A549 (cell line): ENCODE measurements around the gene ISL1. TPM values are rescaled to one million over a fixed set of nuclear protein-coding genes. Genes with fewer than 3 reads are reported as not detected.

Experiments
- ATAC-seq, 2 experiments: fragments of 200-7000 bp in 1 of 2; fragments of >200 bp in 1 of 2; cut with Nextera tagmentation in 1 of 2; cut with Tn5 transposase in 1 of 2; 3 replicates each; pipeline versions ENCODE4 v1.8.0 to v1.9.1; 2018 to 2020; ENCODE audit warnings: mild to moderate bottlenecking in 1 of 2, moderate library complexity in 1 of 2
- CTCF ChIA-PET: fragments of 300-600 bp; sonication (Branson Sonifier 250); formaldehyde crosslinking; extraction: SDS; loops from one replicate; lab custom pipeline; 2021; ENCODE audit warnings: antibody characterized with exemption, inconsistent platforms; lab: Yijun Ruan, JAX
- POLR2A ChIA-PET: fragments of 350-600 bp; formaldehyde crosslinking; extraction: SDS; loops from one replicate; lab custom pipeline; 2021; ENCODE audit warnings: antibody characterized with exemption, inconsistent platforms; lab: Yijun Ruan, JAX
- DNase-seq, 2 experiments: peaks; one replicate each; pipeline versions ENCODE4 v3.0.0 to v3.0.0-alpha.2; 2011 to 2016; ENCODE audit warnings: low read depth in 1 of 2, low spot score in 1 of 2
- FAIRE-seq: peaks from 2 replicates; lab custom pipeline; 2011; peaks lifted over from hg19 to GRCh38; lab: Jason Lieb, UNC
- H3K27ac ChIP-seq, 2 experiments: fragments of >200 bp; sonication (Bioruptor Twin); formaldehyde crosslinking; 3 replicates each; pipeline ENCODE4 v1.5.1; 2016 to 2017
- H3K4me1 ChIP-seq: fragments of >200 bp; sonication (Bioruptor Twin); formaldehyde crosslinking; 3 replicates; pipeline ENCODE4 v1.6.1; 2016
- H3K4me2 ChIP-seq: fragments of >200 bp; sonication (Bioruptor Twin); formaldehyde crosslinking; 3 replicates; pipeline ENCODE4 v1.6.1; 2016
- H3K4me3 ChIP-seq: fragments of >200 bp; sonication (Bioruptor Twin); formaldehyde crosslinking; 3 replicates; pipeline ENCODE4 v1.5.1; 2016
- H3K9me3 ChIP-seq: fragments of >200 bp; sonication (Bioruptor Twin); formaldehyde crosslinking; 3 replicates; pipeline ENCODE4 v1.6.1; 2016
- BCL3 ChIP-seq: fragments of >200 bp; sonication (Bioruptor Twin); formaldehyde crosslinking; IDR thresholded peaks from 3 replicates; pipeline ENCODE4 v1.6.1; 2016
- CBX2 ChIP-seq: fragments of 200-600 bp; sonication (generic); IDR thresholded peaks from 2 replicates; pipeline ENCODE4 v1.6.1; 2016; ENCODE audit warnings: low read depth, mild to moderate bottlenecking, borderline replicate concordance
- CEBPB ChIP-seq, 2 experiments: fragments of >200 bp in 1 of 2; sonication (Bioruptor Twin) in 1 of 2; formaldehyde crosslinking in 1 of 2; IDR thresholded peaks; 2 replicates each; pipeline ENCODE4 v1.6.1; 2012 to 2016
- E2F6 ChIP-seq: IDR thresholded peaks from 2 replicates; pipeline ENCODE4 v1.6.1; 2012; ENCODE audit warnings: low read depth, borderline replicate concordance
- EHF ChIP-seq: fragments of 250-450 bp; sonication (Bioruptor Pico); IDR thresholded peaks from 2 replicates; pipeline ENCODE4 v1.5.0; 2020; ENCODE audit warnings: mild to moderate bottlenecking
- ESRRA ChIP-seq: fragments of 150-350 bp; IDR thresholded peaks from 2 replicates; pipeline ENCODE4 v1.6.1; 2014; ENCODE audit warnings: mild to moderate bottlenecking, low read length, borderline replicate concordance
- GATA3 ChIP-seq: IDR thresholded peaks from 2 replicates; pipeline ENCODE4 v1.6.1; 2012; ENCODE audit warnings: borderline replicate concordance
- MAFK ChIP-seq: fragments of 450-650 bp; IDR thresholded peaks from 2 replicates; pipeline ENCODE4 v1.6.1; 2014; ENCODE audit not compliant: partially characterized antibody
- MAZ ChIP-seq: fragments of 150-350 bp; IDR thresholded peaks from 2 replicates; pipeline ENCODE4 v1.6.1; 2014; ENCODE audit warnings: antibody characterized with exemption, low read depth, low read length, borderline replicate concordance
- MYC ChIP-seq: IDR thresholded peaks from 2 replicates; pipeline ENCODE4 v1.6.1; 2012; ENCODE audit warnings: mild to moderate bottlenecking, inconsistent platforms, low read length, improper control_type of control experiment, borderline replicate concordance
- NFE2L2 ChIP-seq: fragments of 150-350 bp; conservative IDR thresholded peaks from 2 replicates; pipeline ENCODE4 v1.6.1; 2014; ENCODE audit warnings: low read length
- NR3C1 ChIP-seq: fragments of >200 bp; sonication (Bioruptor Twin); formaldehyde crosslinking; IDR thresholded peaks from 3 replicates; pipeline ENCODE4 v1.6.1; 2017
- POLR2A ChIP-seq: IDR thresholded peaks from 2 replicates; pipeline ENCODE4 v1.6.1; 2012; ENCODE audit warnings: mild to moderate bottlenecking, low read length
- POLR2AphosphoS2 ChIP-seq: conservative IDR thresholded peaks from 2 replicates; pipeline ENCODE4 v1.6.1; 2012; ENCODE audit warnings: low read length, improper control_type of control experiment, inconsistent platforms
- RAD21 ChIP-seq, 2 experiments: fragments of >200 bp in 1 of 2; sonication (Bioruptor Twin) in 1 of 2; formaldehyde crosslinking in 1 of 2; IDR thresholded peaks in 1 of 2; conservative IDR thresholded peaks in 1 of 2; 2 replicates in 1 of 2; 3 replicates in 1 of 2; pipeline ENCODE4 v1.6.1; 2012 to 2018; ENCODE audit warnings: inconsistent platforms in 1 of 2
- RARB ChIP-seq: fragments of 250-450 bp; sonication (Bioruptor Pico); IDR thresholded peaks from 2 replicates; pipeline ENCODE4 v1.8.0; 2021; ENCODE audit warnings: mild to moderate bottlenecking, moderate library complexity
- RFX5 ChIP-seq: fragments of 450-650 bp; IDR thresholded peaks from 2 replicates; pipeline ENCODE4 v1.7.1; 2014; ENCODE audit warnings: antibody characterized with exemption, mild to moderate bottlenecking, moderate library complexity
- RNF2 ChIP-seq: fragments of 200-600 bp; sonication (generic); IDR thresholded peaks from 2 replicates; pipeline ENCODE4 v1.6.1; 2016; ENCODE audit warnings: low read depth, mild to moderate bottlenecking, antibody characterized with exemption, moderate library complexity, borderline replicate concordance
- SMC3 ChIP-seq: fragments of >200 bp; sonication (Bioruptor Twin); formaldehyde crosslinking; IDR thresholded peaks from 3 replicates; pipeline ENCODE4 v1.6.1; 2018; ENCODE audit warnings: inconsistent platforms
- TP53 ChIP-seq: fragments of 250-450 bp; sonication (Bioruptor Pico); IDR thresholded peaks from 2 replicates; pipeline ENCODE4 v1.5.0; 2021; ENCODE audit warnings: mild to moderate bottlenecking, moderate library complexity
- ZC3H11A ChIP-seq: fragments of 450-650 bp; IDR thresholded peaks from 2 replicates; pipeline ENCODE4 v1.6.1; 2014; ENCODE audit warnings: antibody characterized with exemption, mild to moderate bottlenecking
- ZFP36 ChIP-seq: fragments of 450-650 bp; IDR thresholded peaks from 2 replicates; pipeline ENCODE4 v1.6.1; 2014; ENCODE audit warnings: borderline replicate concordance; ENCODE audit not compliant: partially characterized antibody
- WGBS: methylation state at CpG from one replicate; pipeline ENCODE4 v1.1.6; 2017; ENCODE audit errors: missing lambda C conversion rate; 5-methylcytosine and 5-hydroxymethylcytosine counted together
- polyA plus RNA-seq, 4 experiments: library from polyadenylated mRNA; depleted of rRNA in 3 of 4; stranded (reverse); fragments of >200 nt; fragmentation: RNase III in 1 of 4; extraction: RNeasy Plus Mini Kit Qiagen cat#74134 plus additional on column Dnase treatment in 1 of 4; gene quantifications; 2 replicates in 3 of 4; 3 replicates in 1 of 4; pipeline ENCODE4 v1.2.3, GENCODE V29; 2011 to 2017
- TF ChIP-seq, protein P1 (sequence below): fragments of >200 bp; sonication (Bioruptor Twin); formaldehyde crosslinking; IDR thresholded peaks from 2 replicates; pipeline ENCODE4 v1.6.1; 2016
- TF ChIP-seq, protein P2 (sequence below): fragments of 250-450 bp; sonication (Bioruptor Pico); IDR thresholded peaks from 2 replicates; pipeline ENCODE4 v1.5.0; 2021; ENCODE audit warnings: mild to moderate bottlenecking, moderate library complexity, borderline replicate concordance

Gene ISL1
- polyA plus RNA-seq, 2 of the 4 experiments (the other 2 are of a cell fraction): not detected

DNA sequence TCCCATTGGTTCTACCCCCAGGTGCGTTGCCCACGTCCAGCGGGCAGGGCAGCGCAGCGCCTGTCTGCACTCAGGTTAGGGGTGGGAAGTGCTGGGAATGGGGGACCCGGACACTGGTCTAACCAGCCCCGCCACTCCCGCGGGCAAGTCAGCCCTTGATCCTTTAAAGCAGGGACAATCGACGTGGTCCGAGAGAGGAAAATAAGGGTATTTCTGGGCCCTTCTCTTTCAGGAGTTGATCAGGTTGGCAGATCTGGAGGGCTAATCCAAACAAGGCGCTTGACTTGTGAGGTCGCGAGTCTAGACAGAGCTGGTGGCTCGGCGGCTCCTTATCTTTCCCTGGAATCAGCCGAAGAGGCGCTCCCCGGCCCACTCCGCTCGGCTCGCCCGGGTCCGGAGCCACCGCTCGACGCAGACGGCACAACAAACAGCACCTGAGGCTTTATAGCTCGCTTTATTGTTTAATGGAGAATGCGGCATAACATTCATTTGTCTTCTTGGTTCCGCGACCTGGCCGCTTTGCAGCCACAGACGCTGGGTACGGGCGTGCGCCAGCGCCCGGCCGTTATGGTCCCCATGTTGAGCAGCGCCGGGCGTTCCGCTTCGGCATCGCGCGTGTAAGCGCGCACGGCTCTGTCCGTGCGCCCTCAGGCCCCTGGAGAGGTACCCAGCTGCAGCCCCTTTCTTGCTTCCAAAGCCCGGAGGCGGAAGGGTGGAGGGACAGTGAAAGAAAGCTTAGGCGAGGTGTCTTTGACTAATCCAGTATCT, 15.8 kb downstream of the ISL1 start (continued):
- no peak for TF ChIP-seq BCL3
- no peak for TF ChIP-seq TP53
- TF ChIP-seq, protein P1, sequence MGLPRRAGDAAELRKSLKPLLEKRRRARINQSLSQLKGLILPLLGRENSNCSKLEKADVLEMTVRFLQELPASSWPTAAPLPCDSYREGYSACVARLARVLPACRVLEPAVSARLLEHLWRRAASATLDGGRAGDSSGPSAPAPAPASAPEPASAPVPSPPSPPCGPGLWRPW: no peak
- TF ChIP-seq MYC: no peak
- TF ChIP-seq, protein P2, sequence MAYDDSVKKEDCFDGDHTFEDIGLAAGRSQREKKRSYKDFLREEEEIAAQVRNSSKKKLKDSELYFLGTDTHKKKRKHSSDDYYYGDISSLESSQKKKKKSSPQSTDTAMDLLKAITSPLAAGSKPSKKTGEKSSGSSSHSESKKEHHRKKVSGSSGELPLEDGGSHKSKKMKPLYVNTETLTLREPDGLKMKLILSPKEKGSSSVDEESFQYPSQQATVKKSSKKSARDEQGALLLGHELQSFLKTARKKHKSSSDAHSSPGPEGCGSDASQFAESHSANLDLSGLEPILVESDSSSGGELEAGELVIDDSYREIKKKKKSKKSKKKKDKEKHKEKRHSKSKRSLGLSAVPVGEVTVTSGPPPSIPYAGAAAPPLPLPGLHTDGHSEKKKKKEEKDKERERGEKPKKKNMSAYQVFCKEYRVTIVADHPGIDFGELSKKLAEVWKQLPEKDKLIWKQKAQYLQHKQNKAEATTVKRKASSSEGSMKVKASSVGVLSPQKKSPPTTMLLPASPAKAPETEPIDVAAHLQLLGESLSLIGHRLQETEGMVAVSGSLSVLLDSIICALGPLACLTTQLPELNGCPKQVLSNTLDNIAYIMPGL: no peak
- no peak for TF ChIP-seq RNF2

DNA sequence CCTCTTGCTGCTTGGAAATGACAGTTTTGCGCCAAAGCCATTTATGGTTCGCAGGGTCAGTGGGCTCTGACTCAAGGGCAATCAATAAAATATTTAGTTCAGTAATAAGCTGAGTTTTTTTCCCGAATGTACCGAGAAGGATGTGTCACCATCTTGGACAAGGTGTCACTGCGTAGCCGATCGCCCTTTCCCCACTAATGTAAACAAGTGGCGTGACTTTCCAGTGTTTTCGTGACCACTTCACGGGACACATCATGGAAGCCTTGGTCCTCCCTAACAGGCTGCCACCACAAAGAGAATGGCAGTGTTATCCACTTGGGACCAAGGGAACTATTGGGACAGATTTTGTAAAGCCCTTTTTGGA, 16.4 kb downstream of the ISL1 start:
- no peak overlapping the region for H3K4me3 ChIP-seq
- no peaks in the 10 kb centered on the region for H3K9me3 ChIP-seq
- FAIRE-seq: no peak
- CTCF ChIA-PET: no interaction called here
- WGBS: 41% methylated on average over 10 of the region's 10 CpGs
- no peak for ATAC-seq
- no peaks in the 10 kb centered on the region for H3K4me1 ChIP-seq
- no peak for DNase-seq
- POLR2A ChIA-PET: no interaction called here
- no peak overlapping the region for H3K27ac ChIP-seq
- no peak for TF ChIP-seq CEBPB (IDR thresholded peaks at IDR 0.05)
- TF ChIP-seq MYC: no peak
- no peak for TF ChIP-seq MAZ
- H3K4me2 ChIP-seq: no peak overlapping the region

DNA sequence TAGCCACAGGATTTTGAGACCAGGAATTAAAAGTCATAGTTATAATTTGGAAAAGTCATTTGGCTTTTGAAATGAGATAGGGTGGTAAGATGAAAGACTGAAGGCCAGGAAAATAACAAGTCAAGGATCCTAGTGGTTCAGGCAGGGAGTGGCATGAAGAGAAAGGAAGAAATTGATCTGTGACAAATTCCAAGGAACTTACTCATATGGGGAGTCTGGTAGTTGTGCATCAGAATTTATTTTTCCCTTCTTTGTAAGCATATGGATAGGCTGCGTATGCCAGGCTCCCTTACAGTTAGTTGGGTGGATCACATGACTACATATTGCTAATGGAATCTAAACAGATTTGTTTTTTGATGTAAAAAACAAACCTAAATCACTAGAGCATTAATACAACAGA, 21.0 kb downstream of the ISL1 start:
- no peaks in the 10 kb centered on the region for H3K9me3 ChIP-seq
- 11% methylated on average over 1 of the region's 1 CpG for WGBS
- DNase-seq: no peak
- no peak for TF ChIP-seq RFX5
- no peak for TF ChIP-seq MAZ
- TF ChIP-seq, protein P2: no peak
- TF ChIP-seq NFE2L2: no peak
- TF ChIP-seq CBX2: no peak
- TF ChIP-seq RARB (CRISPR knock-in tag): no peak
- no peak for TF ChIP-seq POLR2AphosphoS2
- TF ChIP-seq, all 56 proteins: peak for 0
- CTCF ChIA-PET: no interaction called here
- H3K27ac ChIP-seq: no peak overlapping the region
- no peak overlapping the region for H3K4me3 ChIP-seq
- no peaks in the 10 kb centered on the region for H3K4me1 ChIP-seq
- no peak overlapping the region for H3K4me2 ChIP-seq
- no peak for FAIRE-seq
- ATAC-seq: no peak
- POLR2A ChIA-PET: no interaction called here

DNA sequence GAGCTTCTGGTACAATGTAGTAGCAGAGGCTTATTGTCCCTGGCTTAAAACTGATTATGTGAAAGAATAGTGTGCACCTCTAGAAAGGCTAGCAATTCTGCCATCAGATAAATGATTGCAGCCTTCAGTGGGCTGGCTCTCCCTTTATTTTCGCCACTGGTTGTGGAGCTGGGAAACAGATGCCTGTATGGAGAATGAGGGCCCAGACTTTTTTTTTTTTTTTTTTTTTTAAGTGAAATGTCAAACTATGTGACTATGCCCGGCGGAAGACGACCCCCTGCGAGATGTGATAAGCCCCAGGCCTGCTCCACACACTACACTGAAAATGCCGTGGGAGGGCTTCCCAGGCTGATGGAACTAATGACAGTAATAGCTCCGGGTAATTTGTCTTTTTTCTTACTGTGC, 28.7 kb downstream of the ISL1 start:
- Histone ChIP-seq H3K4me2 (no peak overlapping the region), H3K27ac (no peak overlapping the region), H3K4me3 (no peak overlapping the region), H3K9me3 (no peaks in the 10 kb centered on the region), H3K4me1 (no peaks in the 10 kb centered on the region)
- no peak for DNase-seq
- no peak for ATAC-seq
- ChIA-PET CTCF (interaction anchor here (0.6 to 1.2 kb wide), 2 partner anchors 12 to 33 kb away, joined by 3 to 5 read pairs; no protein-coding TSS in a partner anchor), POLR2A (no interaction called here)
- FAIRE-seq: no peak
- 4% methylated on average over 7 of the region's 7 CpGs for WGBS
- TF ChIP-seq POLR2A: no peak
- TF ChIP-seq TP53: no peak
- TF ChIP-seq, protein P2: no peak
- no peak for TF ChIP-seq E2F6
- no peak for TF ChIP-seq NFE2L2
- TF ChIP-seq ZC3H11A: no peak
- TF ChIP-seq MAFK: no peak
- TF ChIP-seq EHF: no peak
- TF ChIP-seq ESRRA: no peak
- no peak for TF ChIP-seq ZFP36
- no peak for TF ChIP-seq RAD21 (conservative IDR thresholded peaks at IDR 0.05 in 1 of 2, IDR thresholded peaks at IDR 0.05 in 1 of 2)
- no peak for TF ChIP-seq SMC3
- no peak for TF ChIP-seq NR3C1
- no peak for TF ChIP-seq GATA3
